SIG-M5 treated with dmso at 0.1 percent for 504 hours (cell line): ENCODE measurements around the gene WIZ.

Source experiments
- DNase-seq: peaks from one replicate; lab custom pipeline; 2025; ENCODE audit not compliant: unreplicated experiment; lab: John Stamatoyannopoulos, UW

Gene WIZ

DNA sequence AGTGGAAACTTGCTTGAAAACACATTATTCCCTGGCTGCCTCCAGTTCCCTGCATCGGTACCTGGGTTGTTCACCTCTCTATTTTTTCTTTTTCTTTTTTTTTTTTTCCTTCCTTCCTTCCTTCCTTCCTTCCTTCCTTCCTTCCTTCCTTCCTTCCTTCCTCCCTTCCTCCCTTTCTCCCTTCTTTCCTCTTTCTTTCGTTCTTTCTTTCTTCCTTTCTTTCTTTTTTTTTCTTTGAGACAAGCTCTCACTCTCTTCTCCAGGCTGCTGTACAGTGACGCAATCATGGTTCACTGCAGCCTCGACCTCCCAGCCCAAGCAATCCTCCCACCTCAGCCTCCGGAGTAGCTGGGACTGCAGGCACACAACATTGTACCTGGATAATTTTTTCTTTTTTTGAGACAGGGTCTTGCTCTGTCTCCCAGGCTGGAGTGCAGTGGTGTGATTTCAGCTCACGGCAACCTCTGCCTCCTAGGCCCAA lies 18.0 kb upstream of the WIZ start:
- no peak for DNase-seq

DNA sequence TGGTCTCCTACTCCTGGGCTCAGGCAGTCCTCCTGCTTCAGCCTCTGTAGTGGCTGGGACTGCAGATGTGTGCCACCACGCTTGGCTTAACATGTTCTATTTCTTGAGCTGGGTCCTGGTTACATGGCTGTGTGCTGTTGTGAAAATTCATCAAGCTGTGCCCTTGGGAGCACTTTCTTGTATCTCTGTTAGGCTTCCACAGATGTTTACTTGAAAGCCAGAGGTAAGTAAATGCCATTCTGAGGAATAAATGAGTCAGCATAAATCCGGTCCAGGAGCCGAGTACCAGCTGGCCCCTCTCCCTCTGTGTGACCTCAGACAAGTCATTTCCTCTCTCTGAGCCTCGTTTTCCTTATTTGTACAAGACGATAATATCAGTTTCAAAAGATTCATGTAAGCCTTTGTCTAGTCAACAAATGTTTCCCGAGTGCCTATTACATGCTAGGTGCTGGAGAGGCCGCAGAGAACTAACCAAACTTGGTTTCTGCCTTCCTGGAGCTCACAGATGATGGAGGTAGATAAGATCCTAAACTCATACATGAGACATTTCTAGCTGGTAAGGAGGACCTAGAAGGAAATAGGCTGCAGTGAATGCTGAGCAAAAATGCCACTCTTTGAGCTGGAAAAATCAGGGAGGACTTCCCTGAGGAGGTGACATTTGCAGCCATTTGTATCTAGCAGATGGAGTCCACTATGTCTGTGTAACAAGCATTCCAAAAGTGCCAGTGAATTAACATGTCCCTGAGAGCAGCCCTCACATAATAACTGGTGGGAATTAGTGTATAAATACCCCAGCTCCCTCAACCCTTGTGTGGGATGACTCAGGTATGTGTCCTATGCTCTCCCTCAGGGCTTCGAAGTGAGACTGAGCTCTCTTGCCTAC lies 17.3 kb upstream of the WIZ start:
- peak; percentile 75 for DNase-seq

- peak; percentile 31 for DNase-seq
Observed at GRCh38 chr19:15464394-15465385, 14.9 kb upstream of the WIZ start, which contains the start of gene RASAL3. Gene RASAL3 (minus strand): TSS chr19:15464544. CDS start chr19:15464358, 186 bp downstream.

DNA sequence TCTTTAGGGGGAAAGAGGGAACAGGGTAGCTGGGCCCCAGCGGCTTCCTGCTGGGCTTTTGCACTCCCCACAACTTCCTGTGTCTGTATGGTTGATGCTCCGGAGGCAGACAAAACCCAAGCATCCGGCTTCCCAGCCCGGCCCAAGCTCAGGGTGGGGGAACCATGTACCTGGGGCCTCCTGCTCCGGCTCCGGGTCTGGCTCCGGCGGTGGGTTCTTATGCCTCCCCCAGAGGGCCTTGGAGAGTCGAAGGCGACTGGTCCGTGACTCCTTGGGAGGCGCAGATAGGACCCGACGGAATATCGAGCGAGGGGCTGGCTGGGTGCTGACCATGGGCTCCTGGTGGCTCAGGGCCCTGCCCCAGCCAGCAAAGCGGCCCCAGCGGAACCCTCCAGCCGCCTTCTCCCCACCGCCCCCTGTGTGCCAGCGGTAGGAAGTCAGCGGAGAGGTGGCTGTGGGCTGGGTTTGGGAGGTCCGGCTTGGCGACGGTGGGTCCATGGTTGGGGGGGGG lies 14.2 kb upstream of the WIZ start:
- peak; percentile 63 for DNase-seq

GRCh38 chr19:15461694-15462093 lies 11.9 kb upstream of the WIZ start:
- DNase-seq, result no peak

- DNase-seq, result no peak
Observed at GRCh38 chr19:15457701-15458484, 8.1 kb upstream of the WIZ start.

DNA sequence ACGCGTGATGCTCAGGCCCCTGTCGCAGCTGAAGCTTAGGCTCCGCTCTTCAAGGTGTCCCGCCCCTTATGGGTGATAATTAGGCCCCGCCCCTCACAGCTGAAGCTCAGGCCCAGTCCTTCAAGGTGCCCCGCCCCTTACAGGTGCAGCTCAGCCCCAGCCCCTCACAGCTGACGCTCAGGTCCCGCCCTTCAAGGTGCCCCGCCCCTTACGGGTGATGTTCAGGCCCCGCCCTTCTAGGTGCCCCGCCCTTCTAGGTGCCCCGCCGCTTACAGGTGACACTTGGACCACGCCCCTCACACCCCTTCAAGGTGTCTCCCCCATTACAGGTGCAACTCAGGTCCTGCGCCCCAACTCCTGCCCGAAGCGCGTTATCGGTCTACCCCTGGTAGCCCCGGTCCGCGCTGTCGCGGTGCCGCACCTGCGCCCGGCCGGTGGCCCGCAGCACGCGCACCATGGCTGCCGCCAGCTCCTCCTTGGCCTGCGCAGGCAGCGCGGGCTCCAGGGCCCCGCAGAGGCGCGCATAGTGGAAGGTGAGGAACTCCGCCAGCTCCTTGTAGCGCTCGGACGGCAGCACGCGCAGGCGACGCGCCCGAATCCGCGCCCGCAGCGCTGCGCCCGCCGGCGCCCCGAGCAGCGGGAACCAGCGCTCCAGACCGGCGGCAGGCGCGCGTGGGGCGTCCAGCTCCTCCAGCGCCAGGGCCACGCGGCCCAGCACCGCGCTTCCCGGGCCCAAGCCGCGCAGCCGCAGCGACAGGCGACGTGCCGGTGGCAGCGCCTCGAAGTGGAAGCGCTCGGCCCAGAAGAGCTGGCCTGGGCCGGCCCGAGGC lies 7.3 kb upstream of the WIZ start:
- DNase-seq, result peak; percentile 44

- no peak for DNase-seq
Observed at GRCh38 chr19:15456441-15456840, 6.7 kb upstream of the WIZ start.

DNA sequence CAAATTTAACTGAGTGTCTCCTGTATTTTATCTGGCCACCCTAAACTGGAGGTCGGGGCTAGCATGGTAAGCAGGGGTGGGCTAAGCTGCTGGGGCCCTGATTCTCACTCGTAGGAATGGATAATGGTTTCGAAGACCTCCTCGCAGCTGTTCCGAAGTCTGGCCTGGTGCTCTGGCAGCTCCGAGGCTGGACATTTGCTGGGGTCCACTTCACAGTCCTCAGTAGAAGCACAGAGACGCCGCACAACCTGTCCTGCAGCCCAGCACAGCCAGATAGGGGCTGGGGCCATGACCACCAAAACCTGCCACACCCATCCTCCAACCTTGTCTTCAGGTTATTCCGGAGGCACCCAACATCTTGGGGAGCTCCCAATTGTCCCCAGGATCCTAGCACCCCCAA lies 6.2 kb upstream of the WIZ start:
- DNase-seq, result no peak

DNA sequence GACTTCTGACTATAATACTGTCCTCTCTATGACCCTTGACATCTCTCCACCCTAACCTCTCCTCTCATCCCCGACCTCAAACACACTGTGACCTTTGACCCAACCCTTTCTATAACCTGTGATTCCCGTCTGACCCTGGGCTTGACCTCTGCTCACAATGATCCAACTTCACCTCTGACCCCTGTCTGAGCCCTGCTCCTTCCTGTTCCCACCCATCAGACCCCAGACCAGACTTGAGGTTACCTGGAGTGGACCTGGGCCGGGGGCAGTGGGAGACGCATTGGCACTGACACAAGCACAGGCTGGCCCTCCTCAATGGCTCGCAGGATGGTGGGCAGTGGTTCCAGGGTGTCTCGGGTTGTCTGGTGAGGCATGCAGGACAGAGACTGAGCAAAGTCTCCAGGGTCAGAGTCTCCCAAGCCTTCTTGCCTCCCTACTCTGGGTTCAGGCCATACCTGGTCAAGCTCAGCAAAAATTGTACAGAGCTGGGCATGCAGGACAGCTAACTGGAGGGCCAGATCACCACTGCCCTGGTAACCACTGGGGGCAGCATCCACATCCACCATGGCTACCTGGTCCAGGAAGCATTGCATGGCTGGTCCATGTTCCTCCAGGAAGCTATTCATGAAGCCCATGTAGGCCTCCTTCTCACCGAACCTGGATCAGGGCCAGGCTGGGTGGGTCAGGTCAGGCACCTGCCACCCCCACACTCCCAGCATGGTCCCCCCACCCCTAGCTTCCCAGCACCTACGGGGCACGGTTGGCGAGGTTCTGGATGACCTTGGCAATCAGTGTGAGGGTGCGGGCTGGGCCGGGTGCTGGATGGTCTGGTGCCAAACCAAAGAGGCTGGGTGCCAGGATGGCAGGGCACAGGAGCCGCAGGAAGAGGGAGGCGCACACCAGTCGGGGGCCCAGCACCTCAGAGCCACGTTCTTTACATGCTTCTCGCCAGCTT lies 4.4 kb upstream of the WIZ start:
- no peak for DNase-seq

- DNase-seq, result no peak
Observed at GRCh38 chr19:15453091-15453578, 3.4 kb upstream of the WIZ start.

GRCh38 chr19:15452111-15453047 lies 2.6 kb upstream of the WIZ start:
- peak; percentile 20 for DNase-seq

- no peak for DNase-seq
Observed at GRCh38 chr19:15450528-15450890, 753 bp upstream of the WIZ start.

- DNase-seq, result no peak
Observed at GRCh38 chr19:15448778-15449619, 757 bp downstream of the WIZ start.

DNA sequence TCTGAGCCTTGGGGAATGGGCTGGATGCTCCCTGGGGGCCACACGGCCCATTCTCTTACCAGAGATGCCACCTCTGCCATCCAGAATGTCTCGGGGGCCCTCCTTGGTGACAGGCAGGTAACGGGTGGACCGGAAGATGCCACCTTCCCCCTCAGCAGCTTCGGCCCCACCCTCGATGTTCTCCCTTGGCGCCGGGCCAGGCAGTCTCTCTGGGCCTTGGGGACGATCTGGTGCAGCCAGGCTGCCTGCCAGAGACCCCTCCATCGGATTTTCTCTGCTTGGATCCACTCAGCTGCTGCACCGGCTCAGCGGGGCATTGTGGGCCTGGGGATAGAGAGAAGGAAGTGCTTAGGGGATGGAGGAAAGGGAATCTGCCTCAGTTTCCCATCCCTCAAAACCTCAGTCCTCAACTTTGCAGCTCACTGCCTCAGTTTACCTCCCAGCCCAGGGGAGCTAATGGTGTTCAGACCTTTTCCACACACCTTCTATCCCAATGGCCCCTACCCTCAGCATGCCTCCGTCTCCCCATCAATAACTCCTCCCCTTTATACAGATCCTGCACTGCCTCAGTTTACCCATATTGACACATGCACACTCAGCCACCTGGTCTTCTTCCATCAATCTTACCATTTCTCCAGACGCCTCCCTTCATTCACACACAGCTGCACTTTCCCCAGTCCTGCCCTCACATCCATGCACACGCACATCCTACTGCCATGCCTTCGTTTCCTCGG lies 1.5 kb downstream of the WIZ start:
- DNase-seq, result no peak

GRCh38 chr19:15447057-15447456 lies 2.7 kb downstream of the WIZ start:
- no peak for DNase-seq
